B cell (primary cell): Measurements from ENCODE around the gene PPP1R9A. TPM values are rescaled to one million over a fixed set of nuclear protein-coding genes. Genes with fewer than 3 reads are reported as not detected.

Experiments used
- ATAC-seq: fragments of 200-7000 bp; cut with Tn5 transposase; one replicate; pipeline ENCODE4 v1.10.0; 2021; ENCODE audit warnings: low read depth, mild to moderate bottlenecking, moderate number of reproducible peaks, moderate library complexity
- CTCF ChIA-PET: fragments of 350-600 bp; sonication (Branson Sonifier 250); formaldehyde crosslinking; loops from one replicate; lab custom pipeline; 2021; ENCODE audit warnings: antibody characterized with exemption, inconsistent platforms; lab: Charles Lee
- POLR2A ChIA-PET: fragments of 350-600 bp; sonication (Branson Sonifier 250); formaldehyde crosslinking; loops from one replicate; lab custom pipeline; 2021; ENCODE audit warnings: antibody characterized with exemption; lab: Charles Lee
- DNase-seq: peaks from one replicate; pipeline ENCODE4 v3.0.0; 2013
- H2AFZ ChIP-seq: 2 replicates; pipeline ENCODE4 v1.6.1; 2012; ENCODE audit warnings: mild to moderate bottlenecking, low read depth, low read length; ENCODE audit not compliant: insufficient read depth, poor library complexity, severe bottlenecking
- H3K27ac ChIP-seq, 2 donors: 1 replicate in 1 of 2; 2 replicates in 1 of 2; pipeline ENCODE4 v1.5.1; 2012 to 2013; ENCODE audit warnings: low read length in 2 of 2, mild to moderate bottlenecking in 2 of 2, moderate library complexity in 1 of 2
- H3K27me3 ChIP-seq, 4 experiments: fragments of 200-600 bp in 1 of 4; sonication (generic) in 1 of 4; replicated peaks in 1 of 4; 1 replicate in 2 of 4; 2 replicates in 2 of 4; pipeline versions ENCODE4 v1.6.1 to v1.7.0; 2013 to 2016; ENCODE audit warnings: low read length in 3 of 4, mild to moderate bottlenecking in 2 of 4, mixed read lengths in 1 of 4, moderate library complexity in 1 of 4; ENCODE audit not compliant: insufficient read depth in 4 of 4, control insufficient read depth in 3 of 4; ENCODE audit errors: control extremely low read depth in 1 of 4
- H3K36me3 ChIP-seq, 2 experiments: replicated peaks in 1 of 2; 1 replicate in 1 of 2; 2 replicates in 1 of 2; pipeline versions ENCODE4 v1.6.1 to v1.7.1; 2013; ENCODE audit warnings: low read length in 1 of 2; ENCODE audit not compliant: insufficient read depth in 2 of 2, control insufficient read depth in 1 of 2; ENCODE audit errors: control extremely low read depth in 1 of 2, extremely low read depth in 1 of 2
- H3K4me1 ChIP-seq, 2 donors: fragments of 200-600 bp in 1 of 2; sonication (generic) in 1 of 2; 1 replicate in 1 of 2; 2 replicates in 1 of 2; pipeline versions ENCODE4 v1.5.1 to v1.6.1; 2013 to 2017; ENCODE audit warnings: low read length in 2 of 2; ENCODE audit not compliant: control insufficient read depth in 2 of 2, insufficient read depth in 2 of 2
- H3K4me2 ChIP-seq: replicated peaks from 2 replicates; pipeline ENCODE3; 2012; ENCODE audit warnings: mild to moderate bottlenecking, low read depth, low read length; ENCODE audit not compliant: poor library complexity, severe bottlenecking
- H3K4me3 ChIP-seq, 5 experiments: fragments of 200-600 bp in 1 of 5; sonication (generic) in 1 of 5; 1 replicate in 3 of 5; 2 replicates in 2 of 5; pipeline versions ENCODE4 v1.5.1 to v1.7.0; 2011 to 2016; ENCODE audit warnings: low read length in 4 of 5, mild to moderate bottlenecking in 4 of 5, low read depth in 2 of 5, control low read depth in 1 of 5, moderate library complexity in 1 of 5; ENCODE audit not compliant: insufficient read depth in 1 of 5; ENCODE audit errors: control extremely low read depth in 1 of 5, extremely low read depth in 1 of 5
- H3K79me2 ChIP-seq: fragments of 200-600 bp; sonication (generic); one replicate; pipeline ENCODE4 v1.6.0; 2016; ENCODE audit warnings: low read length; ENCODE audit not compliant: control insufficient read depth, insufficient read depth
- H3K9ac ChIP-seq: fragments of 200-600 bp; sonication (generic); 2 replicates; pipeline ENCODE4 v1.6.1; 2017; ENCODE audit warnings: mild to moderate bottlenecking, low read length, moderate library complexity
- H3K9me3 ChIP-seq, 3 donors: one replicate each; pipeline versions ENCODE4 v1.6.1 to v1.7.1; 2013; ENCODE audit warnings: low read length in 2 of 3; ENCODE audit not compliant: control insufficient read depth in 2 of 3, insufficient read depth in 1 of 3; ENCODE audit errors: control extremely low read depth in 1 of 3
- H4K20me1 ChIP-seq: 2 replicates; pipeline ENCODE4 v1.6.0; 2012; ENCODE audit warnings: mild to moderate bottlenecking, low read length; ENCODE audit not compliant: insufficient read depth, control insufficient read depth, poor library complexity, severe bottlenecking
- H3K27ac Mint-ChIP-seq: one replicate; pipeline ENCODE4 v1.8.0; 2021; ENCODE audit warnings: mixed read lengths
- H3K27me3 Mint-ChIP-seq: one replicate; pipeline ENCODE4 v1.8.0; 2021; ENCODE audit warnings: mixed read lengths
- H3K4me1 Mint-ChIP-seq: one replicate; pipeline ENCODE4 v1.8.0; 2021; ENCODE audit warnings: mixed read lengths
- H3K4me3 Mint-ChIP-seq: one replicate; pipeline ENCODE4 v1.8.0; 2021; ENCODE audit warnings: mixed read lengths
- H3K9me3 Mint-ChIP-seq: one replicate; pipeline ENCODE4 v1.8.0; 2022; ENCODE audit warnings: mixed read lengths; ENCODE audit not compliant: insufficient read depth
- EZH2 ChIP-seq: IDR thresholded peaks from 2 replicates; pipeline ENCODE4 v1.6.1; 2012; ENCODE audit warnings: borderline replicate concordance, low read depth, mild to moderate bottlenecking, moderate library complexity, low read length; ENCODE audit not compliant: insufficient read depth, poor library complexity, severe bottlenecking
- WGBS: methylation state at CpG from one replicate; pipeline ENCODE4 v1.1.5; 2013; ENCODE audit warnings: missing lambda C conversion rate; ENCODE audit not compliant: insufficient coverage; 5-methylcytosine and 5-hydroxymethylcytosine counted together
- intact Hi-C: fragments of 100-400 bp; cut with micrococcal nuclease; formaldehyde crosslinking; loops from one replicate; pipeline ENCODE4 v1.10.0; 2022
- polyA plus RNA-seq: library from polyadenylated mRNA; depleted of rRNA; stranded (reverse); fragments of >200 nt; gene quantifications from 2 replicates; pipeline ENCODE4 v1.2.3, GENCODE V29; 2012
- total RNA-seq, 2 donors: library from RNA; stranded (reverse); fragments of 120-200 nt in 1 of 2; gene quantifications; 1 replicate in 1 of 2; 2 replicates in 1 of 2; pipeline versions ENCODE4 v1.2.3 to v1.2.4, GENCODE V29; 2013 to 2022
- TF ChIP-seq, protein P1 (sequence below): fragments of 200-600 bp; IDR thresholded peaks from one replicate; pipeline ENCODE4 v1.8.0; 2022; ENCODE audit warnings: antibody characterized with exemption, mild to moderate bottlenecking

PPP1R9A gene
- total and polyA plus RNA-seq, 2 donors (not counting 1 experiment from before 2014, with no cell fraction given): 1.1 to 4.8 TPM

DNA sequence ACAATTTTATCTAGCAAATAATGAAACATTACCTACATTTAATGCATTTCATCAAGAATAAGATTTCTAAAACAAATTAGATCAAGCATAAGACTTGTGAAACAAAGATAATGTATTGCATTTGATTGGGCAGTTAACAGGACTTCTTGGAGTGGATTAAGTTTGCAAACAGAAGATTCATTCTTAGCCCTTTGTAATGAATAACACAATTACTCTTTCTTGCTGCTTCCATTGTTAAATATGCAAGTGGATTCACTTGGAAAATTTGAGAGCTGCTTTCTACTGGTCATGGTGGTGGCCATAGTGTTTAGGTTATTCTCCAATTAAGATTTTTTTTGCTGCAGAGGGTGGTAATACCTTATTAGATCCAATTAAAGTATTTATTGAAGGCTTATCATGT, 6.0 kb downstream of the PPP1R9A start:
- Mint-ChIP-seq H3K27me3 (peaks cover 37% of the 10 kb centered on the region), H3K4me3 (no peak overlapping the region), H3K4me1 (peaks cover 8% of the 10 kb centered on the region), H3K9me3 (no peaks in the 10 kb centered on the region), H3K27ac (no peak overlapping the region)
- ChIA-PET POLR2A (no interaction called here), CTCF (no interaction called here)
- Histone ChIP-seq H3K4me3 (no peak overlapping the region), H3K4me1 (peaks cover 5 to 10% of the 10 kb centered on the region in 2 donors), H2AFZ (no peak overlapping the region), H4K20me1 (no peaks in the 10 kb centered on the region), H3K27me3 (peaks cover 0 to 18% (median 12%) of the 10 kb centered on the region in 4 experiments), H3K4me2 (no peak overlapping the region), H3K9ac (no peak overlapping the region), H3K27ac (no peak overlapping the region), H3K79me2 (no peaks in the 10 kb centered on the region), H3K9me3 (peaks cover 0 to 2% (median 0%) of the 10 kb centered on the region in 3 donors), H3K36me3 (no peaks in the 10 kb centered on the region)
- ATAC-seq (no peak), DNase-seq (no peak)
- intact Hi-C loops: no loop called here
- no peak for TF ChIP-seq EZH2
- TF ChIP-seq, protein P1, sequence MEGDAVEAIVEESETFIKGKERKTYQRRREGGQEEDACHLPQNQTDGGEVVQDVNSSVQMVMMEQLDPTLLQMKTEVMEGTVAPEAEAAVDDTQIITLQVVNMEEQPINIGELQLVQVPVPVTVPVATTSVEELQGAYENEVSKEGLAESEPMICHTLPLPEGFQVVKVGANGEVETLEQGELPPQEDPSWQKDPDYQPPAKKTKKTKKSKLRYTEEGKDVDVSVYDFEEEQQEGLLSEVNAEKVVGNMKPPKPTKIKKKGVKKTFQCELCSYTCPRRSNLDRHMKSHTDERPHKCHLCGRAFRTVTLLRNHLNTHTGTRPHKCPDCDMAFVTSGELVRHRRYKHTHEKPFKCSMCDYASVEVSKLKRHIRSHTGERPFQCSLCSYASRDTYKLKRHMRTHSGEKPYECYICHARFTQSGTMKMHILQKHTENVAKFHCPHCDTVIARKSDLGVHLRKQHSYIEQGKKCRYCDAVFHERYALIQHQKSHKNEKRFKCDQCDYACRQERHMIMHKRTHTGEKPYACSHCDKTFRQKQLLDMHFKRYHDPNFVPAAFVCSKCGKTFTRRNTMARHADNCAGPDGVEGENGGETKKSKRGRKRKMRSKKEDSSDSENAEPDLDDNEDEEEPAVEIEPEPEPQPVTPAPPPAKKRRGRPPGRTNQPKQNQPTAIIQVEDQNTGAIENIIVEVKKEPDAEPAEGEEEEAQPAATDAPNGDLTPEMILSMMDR: no peak

DNA sequence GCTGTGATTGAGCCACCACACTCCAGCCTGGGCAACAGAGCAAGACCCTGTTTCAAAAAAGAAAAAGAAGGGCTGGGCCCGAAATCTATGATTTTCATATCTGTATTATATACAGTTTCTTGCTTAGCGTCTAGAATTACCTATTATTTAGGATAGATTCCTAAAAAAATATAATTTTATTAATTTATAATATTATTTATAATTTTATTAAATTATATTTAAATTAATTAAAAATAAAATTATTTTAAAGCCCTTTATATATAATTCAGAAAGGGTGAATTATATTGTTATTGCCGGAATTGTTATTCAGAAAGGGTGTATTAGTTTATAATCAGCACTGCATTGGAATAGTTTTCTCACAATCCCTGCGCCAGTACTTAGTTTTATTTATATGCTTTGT, 14.5 kb downstream of the PPP1R9A start:
- no peaks in the 10 kb centered on the region for H3K36me3 ChIP-seq
- H3K4me3 Mint-ChIP-seq: no peak overlapping the region
- peaks cover 7% of the 10 kb centered on the region for H3K27me3 Mint-ChIP-seq
- no peak overlapping the region for H2AFZ ChIP-seq
- H3K9me3 Mint-ChIP-seq: no peaks in the 10 kb centered on the region
- H3K27ac ChIP-seq: no peak overlapping the region
- TF ChIP-seq, protein P1: no peak
- no peak for TF ChIP-seq EZH2
- WGBS: no CpG with 5 or more reads among the region's 4 CpGs
- no peaks in the 10 kb centered on the region for H4K20me1 ChIP-seq
- ChIA-PET CTCF (no interaction called here), POLR2A (no interaction called here)
- H3K9ac ChIP-seq: no peak overlapping the region
- H3K4me1 Mint-ChIP-seq: peaks cover 15% of the 10 kb centered on the region
- DNase-seq (no peak), ATAC-seq (no peak)
- no peaks in the 10 kb centered on the region for H3K27me3 ChIP-seq
- peaks cover 5 to 17% of the 10 kb centered on the region in 2 donors for H3K4me1 ChIP-seq
- no peak overlapping the region for H3K4me3 ChIP-seq
- no peaks in the 10 kb centered on the region for H3K79me2 ChIP-seq
- intact Hi-C loops: no loop called here
- no peak overlapping the region for H3K27ac Mint-ChIP-seq
- peaks cover 0 to 2% (median 0%) of the 10 kb centered on the region in 3 donors for H3K9me3 ChIP-seq
- H3K4me2 ChIP-seq: no peak overlapping the region
